Measurements from ENCODE around the gene SLC36A2.
"Not testable (repeated sequence)": the region's sequence is repeated elsewhere in the genome, so short reads cannot be mapped to it uniquely, and the experiment has no call there.

The SLC36A2 gene

DNA sequence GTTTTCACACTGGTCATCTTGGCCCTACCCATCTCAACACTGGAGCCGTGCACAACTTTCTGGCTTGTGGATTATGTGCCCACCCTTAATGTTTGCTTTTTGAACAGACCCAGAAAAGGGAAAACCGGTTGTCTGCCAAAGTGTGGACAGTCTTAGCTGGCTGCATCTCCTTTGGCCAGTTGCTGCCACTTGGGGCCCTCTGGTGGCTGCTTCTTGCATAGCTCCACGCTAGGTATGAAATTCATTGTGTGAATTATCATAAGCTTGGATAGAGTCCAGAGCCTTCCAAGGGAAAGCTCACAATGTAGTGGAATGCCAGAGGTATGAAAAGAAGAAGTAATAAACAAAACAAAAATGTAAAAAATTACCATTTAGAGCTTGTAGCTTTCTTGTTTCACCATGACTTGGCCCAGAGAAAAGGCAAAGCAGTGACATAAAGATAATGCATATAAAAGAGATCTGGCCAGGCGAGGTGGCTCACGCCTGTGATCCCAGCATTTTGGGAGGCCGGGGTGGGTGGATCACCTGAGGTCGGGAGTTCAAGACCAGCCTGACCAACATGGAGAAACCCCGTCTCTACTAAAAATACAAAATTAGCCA, 31.3 kb downstream of the SLC36A2 start:
- H3K4me3 ChIP-seq (replicated peaks; ENCODE audit: low read depth, low read length), result no peak overlapping the region
- TF ChIP-seq, protein P1, sequence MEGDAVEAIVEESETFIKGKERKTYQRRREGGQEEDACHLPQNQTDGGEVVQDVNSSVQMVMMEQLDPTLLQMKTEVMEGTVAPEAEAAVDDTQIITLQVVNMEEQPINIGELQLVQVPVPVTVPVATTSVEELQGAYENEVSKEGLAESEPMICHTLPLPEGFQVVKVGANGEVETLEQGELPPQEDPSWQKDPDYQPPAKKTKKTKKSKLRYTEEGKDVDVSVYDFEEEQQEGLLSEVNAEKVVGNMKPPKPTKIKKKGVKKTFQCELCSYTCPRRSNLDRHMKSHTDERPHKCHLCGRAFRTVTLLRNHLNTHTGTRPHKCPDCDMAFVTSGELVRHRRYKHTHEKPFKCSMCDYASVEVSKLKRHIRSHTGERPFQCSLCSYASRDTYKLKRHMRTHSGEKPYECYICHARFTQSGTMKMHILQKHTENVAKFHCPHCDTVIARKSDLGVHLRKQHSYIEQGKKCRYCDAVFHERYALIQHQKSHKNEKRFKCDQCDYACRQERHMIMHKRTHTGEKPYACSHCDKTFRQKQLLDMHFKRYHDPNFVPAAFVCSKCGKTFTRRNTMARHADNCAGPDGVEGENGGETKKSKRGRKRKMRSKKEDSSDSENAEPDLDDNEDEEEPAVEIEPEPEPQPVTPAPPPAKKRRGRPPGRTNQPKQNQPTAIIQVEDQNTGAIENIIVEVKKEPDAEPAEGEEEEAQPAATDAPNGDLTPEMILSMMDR (IDR thresholded peaks at IDR 0.05; ENCODE audit: low read length, missing control alignments), result peak; percentile 99
- DNase-seq (ENCODE audit: low read depth), result peak; percentile 84

DNA sequence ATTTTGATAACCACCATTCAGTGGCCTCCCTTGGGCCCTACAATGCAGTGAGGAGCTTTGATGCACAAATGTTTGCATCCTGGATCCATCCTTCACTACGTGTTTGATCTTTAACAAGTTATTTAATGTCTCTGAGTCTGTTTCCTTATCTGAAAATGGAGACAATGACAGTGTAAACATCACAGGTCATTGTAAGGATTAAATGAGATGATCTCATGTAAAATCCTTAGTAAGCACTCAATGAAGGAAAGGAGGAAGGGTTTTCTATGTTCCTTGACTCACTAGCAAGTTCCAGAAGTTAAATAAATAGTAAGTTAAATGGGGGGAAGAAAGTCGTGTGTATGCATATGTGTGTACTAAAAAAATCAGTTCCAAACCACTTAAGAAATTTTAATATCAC, 34.0 kb downstream of the SLC36A2 start:
- no peak overlapping the region for H3K4me3 ChIP-seq (replicated peaks; ENCODE audit: low read depth, low read length)
- TF ChIP-seq, protein P1 (IDR thresholded peaks at IDR 0.05; ENCODE audit: low read length, missing control alignments), result no peak
- DNase-seq (ENCODE audit: low read depth), result no peak

DNA sequence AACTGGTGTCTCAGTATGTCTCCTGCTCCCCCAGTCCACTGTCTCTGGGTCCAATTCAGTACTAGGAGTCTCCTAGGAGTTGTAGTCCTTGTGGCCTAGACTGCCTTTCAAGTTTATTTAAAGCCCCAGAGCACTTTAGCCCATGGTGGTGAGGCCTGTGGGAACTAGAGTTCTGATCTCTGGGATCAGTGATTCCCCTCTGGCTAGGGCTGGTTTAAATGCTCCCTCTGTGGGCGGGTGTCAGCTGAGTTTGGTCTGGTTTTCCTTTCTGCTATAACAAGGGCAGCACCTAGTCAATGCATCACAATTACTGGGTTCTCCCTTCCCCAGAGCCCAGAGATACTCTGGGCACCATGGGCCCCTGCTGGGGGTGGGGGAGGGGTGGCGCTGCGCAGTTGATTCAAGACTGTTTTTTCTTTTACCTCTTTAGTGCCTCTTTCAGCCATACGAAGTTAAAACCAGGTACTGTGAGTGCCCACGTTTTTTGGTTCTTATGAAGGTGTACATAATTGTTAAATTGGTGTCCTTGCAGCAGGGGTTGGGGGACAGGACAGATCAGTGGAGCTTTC, 34.5 kb downstream of the SLC36A2 start:
- no peak overlapping the region for H3K4me3 ChIP-seq (replicated peaks; ENCODE audit: low read depth, low read length)
- TF ChIP-seq, protein P1 (IDR thresholded peaks at IDR 0.05; ENCODE audit: low read length, missing control alignments), result no peak
- DNase-seq (ENCODE audit: low read depth), result no peak

DNA sequence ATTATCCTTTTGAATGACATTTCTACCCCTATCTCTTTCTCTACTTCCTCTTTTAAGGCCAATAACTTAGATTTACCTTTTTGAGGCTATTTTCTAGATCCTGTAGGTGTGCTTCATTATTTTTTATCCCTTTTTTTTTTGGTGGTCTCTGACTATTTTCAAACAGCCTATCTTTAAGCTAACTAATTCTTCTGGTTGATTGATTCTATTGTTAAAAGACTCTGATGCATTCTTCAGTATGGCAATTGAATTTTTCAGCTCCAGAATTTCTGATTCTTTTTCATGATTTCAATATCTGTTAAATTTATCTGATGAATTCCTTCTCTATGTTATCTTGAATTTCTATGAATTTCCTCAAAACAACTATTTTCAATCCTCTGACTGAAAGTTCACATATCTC, 36.4 kb downstream of the SLC36A2 start:
- DNase-seq (ENCODE audit: low read depth), result no peak
- TF ChIP-seq, protein P1 (IDR thresholded peaks at IDR 0.05; ENCODE audit: low read length, missing control alignments), result no peak
- H3K4me3 ChIP-seq (replicated peaks; ENCODE audit: low read depth, low read length), result no peak overlapping the region

DNA sequence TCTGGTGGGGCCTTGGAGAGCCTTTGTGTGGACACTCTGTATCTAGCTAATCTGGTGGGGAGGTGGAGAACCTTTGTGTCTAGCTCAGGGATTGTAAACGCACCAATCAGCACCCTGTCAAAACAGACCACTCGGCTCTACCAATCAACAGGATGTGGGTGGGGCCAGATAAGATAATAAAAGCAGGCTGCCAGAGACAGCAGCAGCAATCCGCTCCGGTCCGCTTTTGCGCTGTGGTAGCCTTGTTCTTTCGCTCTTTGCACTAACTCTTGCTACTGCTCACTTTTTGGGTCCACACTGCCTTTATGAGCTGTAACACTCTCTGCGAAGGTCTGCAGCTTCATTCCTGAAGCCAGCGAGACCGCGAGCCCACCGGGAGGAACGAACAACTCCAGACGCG, 37.5 kb downstream of the SLC36A2 start:
- H3K4me3 ChIP-seq (replicated peaks; ENCODE audit: low read depth, low read length); DNase-seq (ENCODE audit: low read depth): not testable (repeated sequence)

DNA sequence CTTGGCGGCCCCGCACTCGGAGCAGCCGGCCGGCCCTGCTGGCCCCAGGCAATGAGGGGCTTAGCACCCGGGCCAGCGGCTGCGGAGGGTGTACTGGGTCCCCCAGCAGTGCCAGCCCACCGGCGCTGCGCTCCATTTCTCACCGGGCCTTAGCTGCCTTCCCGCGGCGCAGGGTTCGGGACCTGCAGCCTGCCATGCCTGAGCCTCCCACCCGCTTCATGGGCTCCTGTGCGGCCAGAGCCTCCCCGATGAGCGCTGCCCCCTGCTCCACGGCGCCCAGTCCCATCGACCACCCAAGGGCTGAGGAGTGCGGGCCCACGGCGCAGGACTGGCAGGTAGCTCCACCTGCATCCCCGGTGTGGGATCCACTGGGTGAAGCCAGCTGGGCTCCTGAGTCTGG, 38.1 kb downstream of the SLC36A2 start:
- not testable (repeated sequence) for H3K4me3 ChIP-seq (replicated peaks; ENCODE audit: low read depth, low read length); DNase-seq (ENCODE audit: low read depth)

DNA sequence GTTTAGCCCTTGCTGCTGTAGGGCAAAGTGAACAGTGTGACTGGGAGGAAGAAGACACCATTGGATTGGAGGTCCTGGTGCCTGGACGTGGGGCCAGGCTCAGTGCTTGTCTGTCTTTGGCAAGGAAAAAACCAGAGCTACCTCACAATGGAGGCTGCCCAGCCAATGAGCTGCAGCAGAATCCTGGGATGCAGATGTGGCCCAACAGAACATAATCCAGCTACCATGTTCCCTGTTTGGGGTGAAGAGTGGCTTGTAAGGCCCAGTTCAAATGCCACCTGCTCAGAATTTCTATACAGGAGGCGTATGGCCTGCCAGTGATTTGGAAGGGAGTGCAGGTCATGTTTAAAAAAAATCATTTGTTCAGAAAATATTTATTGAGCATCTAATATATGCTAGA, 43.7 kb downstream of the SLC36A2 start, which contains the start of gene SLC36A3:
Gene SLC36A3 (minus strand): TSS at position 101 of the 400 bp plus-strand sequence. CDS start 412 bp downstream, outside the sequence.
- no peak for DNase-seq (ENCODE audit: low read depth)
- no peak within 1 kb of the TSS for H3K4me3 ChIP-seq (replicated peaks; ENCODE audit: low read depth, low read length)
- TF ChIP-seq, protein P1 (IDR thresholded peaks at IDR 0.05; ENCODE audit: low read length, missing control alignments), result no peak
